Astrocyte (in vitro differentiated cells and primary cell): ENCODE data around the gene HLF.

Experiments
- CTCF ChIP-seq: IDR thresholded peaks from 2 replicates; pipeline ENCODE4 v1.5.1; 2011; ENCODE audit warnings: low read depth, mild to moderate bottlenecking, inconsistent platforms, low read length, moderate library complexity; ENCODE audit not compliant: insufficient read depth
- EZH2 ChIP-seq: IDR thresholded peaks from 2 replicates; pipeline ENCODE4 v1.6.1; 2012; ENCODE audit warnings: mild to moderate bottlenecking, low read length, inconsistent platforms; ENCODE audit not compliant: insufficient read depth

- TF ChIP-seq CTCF (no peak), EZH2 (no peak)
Measured at GRCh38 chr17:55302407-55302787, 37.6 kb downstream of the HLF start.
